Inflammatory macrophage treated with lipopolysaccharide for 4 hours (primary cell): Measurements from ENCODE around the gene CKAP2L.

Source experiments
- DNase-seq: peaks from one replicate; pipeline ENCODE4 v3.0.0-alpha.2; 2020

The CKAP2L gene

DNA sequence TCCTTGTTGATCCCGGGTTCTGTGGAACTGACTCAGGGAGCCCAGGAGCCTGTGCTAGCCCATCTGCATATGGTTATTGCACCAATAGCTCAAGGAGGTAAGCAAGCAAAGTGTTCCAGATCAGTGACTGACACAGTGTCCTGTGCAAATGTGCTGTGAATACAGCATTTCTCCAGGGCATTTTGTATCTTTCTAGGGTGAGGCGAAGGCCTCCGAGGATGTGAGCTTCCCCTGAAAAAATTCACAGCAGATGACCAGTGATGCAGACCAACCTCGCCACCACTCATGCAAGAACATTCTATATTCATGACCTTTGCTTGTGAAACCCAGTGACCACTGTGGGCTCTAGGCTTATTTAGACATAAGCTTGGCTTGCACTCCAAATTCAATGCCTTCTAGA lies 58.8 kb downstream of the CKAP2L start:
- DNase-seq = no peak

DNA sequence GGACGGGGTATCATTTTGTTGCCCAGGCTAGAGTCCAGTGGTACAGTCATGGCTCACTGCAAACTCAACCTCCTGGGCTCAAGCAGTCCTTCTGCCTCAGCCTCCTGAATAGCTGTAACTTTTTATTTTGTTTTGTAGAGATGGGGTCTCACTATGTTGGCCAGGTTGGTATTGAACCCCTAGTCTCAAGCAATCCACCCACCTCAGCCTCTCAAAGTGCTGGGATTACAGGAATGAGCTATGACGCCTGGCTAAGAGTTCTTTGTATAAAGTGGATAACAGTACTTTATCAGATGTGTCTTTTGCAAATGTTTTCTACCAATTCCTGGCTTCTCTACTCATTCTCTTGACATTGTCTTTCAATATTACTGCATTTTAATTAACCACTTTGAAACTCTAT lies 60.7 kb downstream of the CKAP2L start:
- no peak for DNase-seq

- peak; percentile 74 for DNase-seq
Measured at GRCh38 chr2:112701052-112701451, 63.4 kb downstream of the CKAP2L start.

DNA sequence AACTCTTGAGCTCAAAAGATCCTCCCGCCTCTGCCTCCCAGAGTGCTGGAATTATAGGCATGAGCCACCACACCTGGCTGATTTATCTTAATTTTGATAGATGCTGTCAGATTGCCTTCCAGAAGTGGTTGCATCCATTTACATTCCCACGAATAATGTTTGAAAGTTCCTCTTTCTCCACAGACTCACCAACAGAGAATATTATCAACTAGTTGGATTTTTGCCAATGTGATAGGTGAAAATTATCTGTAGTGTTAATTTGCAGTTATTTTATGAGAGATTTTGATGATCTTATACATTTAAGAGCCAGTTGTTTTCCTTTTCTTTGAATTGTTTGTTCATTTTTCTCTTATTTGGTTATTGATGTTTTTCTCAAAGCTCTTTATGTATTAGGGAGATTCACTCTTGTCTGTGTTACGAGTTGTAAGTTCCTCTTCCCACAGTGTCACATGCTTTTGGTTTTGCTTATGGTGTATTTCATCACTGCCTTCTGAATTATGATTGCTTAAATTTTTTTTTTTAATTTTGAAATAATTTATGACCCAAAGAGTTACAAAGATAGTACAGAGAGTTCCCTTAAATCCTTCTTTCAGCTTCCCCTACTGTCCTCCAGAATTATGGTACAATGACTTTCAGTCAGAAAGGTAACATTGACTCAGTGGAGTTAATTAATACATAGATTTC lies 64.3 kb downstream of the CKAP2L start:
- DNase-seq = peak; percentile 94

DNA sequence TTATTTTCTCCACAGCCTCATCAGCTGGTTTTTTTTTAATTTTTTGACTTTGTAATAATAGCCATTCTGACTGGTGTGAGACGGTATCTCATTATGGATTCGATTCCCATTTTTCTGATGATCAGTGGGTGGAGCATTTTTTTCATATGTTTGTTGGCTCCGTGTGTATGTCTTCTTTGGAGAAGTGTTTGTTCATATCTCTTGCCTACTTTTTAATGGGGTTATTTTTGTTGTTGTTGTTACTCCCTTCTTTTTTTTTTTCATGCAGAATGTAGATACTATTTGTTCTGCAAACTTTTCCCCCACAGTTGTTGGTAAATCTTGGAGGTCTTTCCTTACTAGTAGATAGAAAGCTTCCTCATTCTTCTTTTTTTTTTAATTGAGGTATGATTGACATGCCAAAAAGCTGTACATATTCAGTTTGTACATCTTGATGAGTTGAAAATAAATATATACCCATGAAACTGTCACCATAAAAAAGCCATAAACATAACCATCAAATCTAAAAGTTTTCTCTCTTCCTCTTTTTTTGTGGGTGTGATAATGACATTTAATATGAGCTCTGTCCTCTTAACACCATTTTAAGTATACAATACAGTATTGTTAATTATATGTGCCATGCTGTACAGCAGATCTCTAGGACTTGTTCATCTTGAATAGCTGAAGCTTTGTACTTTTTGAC lies 65.4 kb downstream of the CKAP2L start:
- peak; percentile 30 for DNase-seq

- DNase-seq = no peak
Measured at GRCh38 chr2:112694182-112694581, 70.2 kb downstream of the CKAP2L start.

- DNase-seq = no peak
Measured at GRCh38 chr2:112693596-112693995, 70.8 kb downstream of the CKAP2L start.

- peak; percentile 69 for DNase-seq
Measured at GRCh38 chr2:112692918-112693317, 71.5 kb downstream of the CKAP2L start.

DNA sequence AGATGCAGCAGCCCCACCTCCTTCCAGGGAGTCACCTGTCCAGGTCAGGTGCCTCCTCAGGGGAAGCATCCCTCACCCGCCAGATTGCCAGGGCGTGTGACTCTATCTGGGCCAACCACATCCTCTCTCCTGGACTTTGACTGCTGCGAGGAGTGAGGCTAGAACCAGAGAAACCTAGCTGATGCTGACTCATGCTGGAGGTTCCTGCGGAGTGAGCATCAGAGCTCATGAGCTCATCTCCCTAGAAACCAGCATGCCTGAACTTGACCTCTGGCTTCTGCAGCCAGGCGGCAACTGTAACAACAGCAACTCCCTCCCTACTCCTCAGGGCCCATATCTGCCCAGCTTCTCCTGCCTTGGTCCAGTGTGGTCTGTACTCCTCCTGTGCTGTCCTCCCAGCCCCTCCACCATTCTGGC lies 71.9 kb downstream of the CKAP2L start:
- peak; percentile 95 for DNase-seq

DNA sequence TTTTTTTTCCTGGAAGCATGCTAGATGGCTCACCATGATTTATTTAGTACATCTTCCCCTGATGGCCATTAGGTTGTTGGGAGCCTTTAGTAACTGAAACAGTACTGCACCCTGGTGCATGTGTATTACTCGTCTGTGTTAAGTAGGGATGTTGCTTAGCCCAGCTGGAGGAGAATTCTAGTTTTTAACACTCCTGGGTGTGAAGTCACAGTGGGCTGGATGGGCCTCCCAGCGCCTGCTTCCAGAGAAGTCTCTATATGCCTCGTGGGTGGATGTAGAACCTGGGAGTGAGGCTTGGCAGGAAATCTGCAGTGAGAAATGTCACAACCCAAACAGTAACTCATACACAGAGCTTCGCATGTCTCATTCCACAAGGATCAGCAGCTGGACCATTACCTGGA lies 72.5 kb downstream of the CKAP2L start:
- DNase-seq = peak; percentile 33

- DNase-seq = peak; percentile 94
Measured at GRCh38 chr2:112690853-112691401, 73.5 kb downstream of the CKAP2L start.

DNA sequence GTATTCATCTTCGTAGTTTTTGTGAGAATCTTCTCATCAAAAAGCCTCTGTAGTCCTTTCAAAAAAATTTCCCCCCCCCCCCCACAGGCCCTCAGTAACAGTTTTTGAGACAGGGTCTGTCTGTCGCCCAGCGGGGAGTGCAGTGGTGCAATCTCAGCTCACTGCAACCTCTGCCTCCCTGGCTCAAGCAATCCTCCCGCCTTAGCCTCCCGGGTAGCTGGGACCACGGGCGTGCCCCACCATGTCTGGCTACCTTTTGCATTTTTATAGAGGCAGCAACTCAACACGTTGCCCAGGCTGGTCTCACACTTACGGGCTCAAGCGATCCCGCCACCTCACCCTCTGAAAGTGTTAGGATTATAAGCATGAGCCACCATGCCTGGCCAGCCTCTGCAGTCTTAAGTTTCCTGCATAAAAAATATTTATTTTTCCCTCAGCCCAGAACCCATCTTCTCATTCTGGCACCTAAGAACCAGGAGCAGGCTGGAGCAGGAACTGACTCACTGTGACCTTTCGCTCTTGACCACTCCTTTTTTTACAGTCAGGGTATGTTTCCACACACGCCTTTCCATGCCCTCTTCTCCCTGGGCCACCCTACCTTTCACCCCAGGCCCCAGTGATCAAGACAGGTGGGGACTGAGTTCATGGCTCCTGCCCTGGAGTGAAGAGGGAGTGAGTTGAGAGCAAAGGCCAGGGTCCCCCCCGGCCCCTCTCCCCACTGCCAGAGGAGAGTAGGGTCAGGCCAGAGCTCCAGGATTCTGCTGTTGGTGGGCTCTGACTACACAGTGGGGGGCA lies 76.1 kb downstream of the CKAP2L start:
- DNase-seq = peak; percentile 44

- DNase-seq = no peak
Measured at GRCh38 chr2:112687522-112687921, 76.9 kb downstream of the CKAP2L start.
